ENCODE data around the gene ID2. TPM values are rescaled to one million over a fixed set of nuclear protein-coding genes. Genes with fewer than 3 reads are reported as not detected.

Gene ID2
- total and polyA plus RNA-seq, 10 of the 15 experiments (the other 5 are each of a cell fraction or from before 2014, with no cell fraction given) = 39.0 to 613 (median 73.6) TPM

- CTCF ChIA-PET = no interaction called here
- TF ChIP-seq EP300 (IDR thresholded peaks at IDR 0.05; ENCODE audit: borderline replicate concordance in 1 of 2, control insufficient read depth in 1 of 2, low read depth in 2 of 2, low read length in 2 of 2) (no peak), RCOR1 (conservative IDR thresholded peaks at IDR 0.05; ENCODE audit: low read depth, low read length) (no peak), E2F8 (IDR thresholded peaks at IDR 0.05; ENCODE audit: low read depth, partially characterized antibody) (no peak), USF1 (IDR thresholded peaks at IDR 0.05; ENCODE audit: borderline replicate concordance, extremely low read length, insufficient read depth, low read depth, low read length) (no peak), ZSCAN29 (IDR thresholded peaks at IDR 0.05) (no peak), E2F4 (IDR thresholded peaks at IDR 0.05; ENCODE audit: low read depth, low read length) (no peak), CBFB (IDR thresholded peaks at IDR 0.05; ENCODE audit: low read depth) (no peak), MTA2 (IDR thresholded peaks at IDR 0.05; ENCODE audit: low read depth) (no peak), ZBTB11 (CRISPR knock-in tag; IDR thresholded peaks at IDR 0.05) (no peak), RBBP5 (conservative IDR thresholded peaks at IDR 0.05) (no peak), GABPA (IDR thresholded peaks at IDR 0.05; ENCODE audit: low read depth) (no peak)
- H3K27ac ChIP-seq (ENCODE audit: control insufficient read depth, insufficient read depth) = no peak overlapping the region
- SMC1A ChIA-PET (ENCODE audit: uncharacterized antibody, unreplicated experiment) = no interaction called here
- DNase-seq (ENCODE audit: low read depth, low spot score) (no peak), FAIRE-seq (peak; percentile 27), ATAC-seq (no peak)
- H2AFZ ChIP-seq (ENCODE audit: control insufficient read depth, low read depth, low read length) = no peak overlapping the region
- no peak overlapping the region for H3K4me2 ChIP-seq (ENCODE audit: control insufficient read depth, insufficient read depth)
- H3K9me3 ChIP-seq (replicated peaks; ENCODE audit: control insufficient read depth, insufficient read depth, low read length) = peaks cover 13% of the 10 kb centered on the region; the same call in 2 of the 3 replicates
- RAD21 ChIA-PET (ENCODE audit: unreplicated experiment) = no interaction called here
- H3K36me3 ChIP-seq (ENCODE audit: control insufficient read depth in 2 of 2, insufficient read depth in 2 of 2, low read length in 1 of 2) = no peaks in the 10 kb centered on the region
- WGBS (ENCODE audit: insufficient coverage, insufficient replicate concordance, low lambda C conversion rate, missing lambda C conversion rate) = 24% methylated on average over 6 of the region's 6 CpGs
- in situ Hi-C loops (cut with MboI) = no loop called here
- no peaks in the 10 kb centered on the region for H4K20me1 ChIP-seq (ENCODE audit: control insufficient read depth, insufficient read depth)
- no peaks in the 10 kb centered on the region for H3K4me1 ChIP-seq (ENCODE audit: control insufficient read depth, insufficient read depth, low read length)
- BruUV-seq (replicated peaks) = no TSS peak
- H3K4me3 ChIP-seq = no peak overlapping the region
- POLR2A ChIA-PET = no interaction called here
- intact Hi-C loops (cut with micrococcal nuclease; ENCODE audit: unreplicated experiment) = no loop called here
- no peaks in the 10 kb centered on the region for H3K27me3 ChIP-seq (replicated peaks in 1 of 2; ENCODE audit: control insufficient read depth in 2 of 2, insufficient read depth in 2 of 2, low read length in 1 of 2)
- H3K79me2 ChIP-seq (ENCODE audit: control insufficient read depth, insufficient read depth, low read length) = no peaks in the 10 kb centered on the region
- no peak overlapping the region for H3K9ac ChIP-seq (ENCODE audit: control insufficient read depth, insufficient read depth, low read length)
Observed at GRCh38 chr2:8649718-8650117, 32.1 kb upstream of the ID2 start.

Measured in GM12878 (cell line).